KG1 (cell line): ENCODE measurements around the gene CEP55.
A peak's percentile ranks its signal among the peaks of the same experiment; 100 is the strongest.

Experiments used
- DNase-seq: peaks from one replicate; lab custom pipeline; 2025; lab: John Stamatoyannopoulos, UW

Gene CEP55

GRCh38 chr10:93469454-93469853 is 27.0 kb upstream of the CEP55 start:
- DNase-seq: no peak

GRCh38 chr10:93471110-93471651 is 25.2 kb upstream of the CEP55 start:
- no peak for DNase-seq

DNA sequence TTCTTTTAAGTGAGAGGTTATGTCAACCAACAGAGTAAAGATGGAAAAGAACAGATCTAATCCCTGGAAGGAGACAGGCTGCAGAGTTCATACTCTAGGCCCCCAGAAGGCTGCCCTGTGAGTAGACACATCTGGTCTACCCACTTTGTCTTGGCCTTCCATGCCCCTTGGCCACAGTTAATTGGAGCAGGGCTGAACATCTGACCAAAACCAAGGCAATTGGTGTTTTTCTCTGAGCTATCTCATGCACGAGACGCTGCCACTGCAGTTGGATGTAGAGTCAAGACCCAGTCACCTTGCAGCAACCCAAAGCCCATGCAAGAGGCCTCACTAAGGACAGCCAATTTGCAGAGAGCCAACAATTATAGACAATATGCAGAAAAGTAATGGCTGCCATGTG is 23.3 kb upstream of the CEP55 start:
- no peak for DNase-seq

GRCh38 chr10:93473804-93474472 is 22.5 kb upstream of the CEP55 start:
- DNase-seq: no peak

DNA sequence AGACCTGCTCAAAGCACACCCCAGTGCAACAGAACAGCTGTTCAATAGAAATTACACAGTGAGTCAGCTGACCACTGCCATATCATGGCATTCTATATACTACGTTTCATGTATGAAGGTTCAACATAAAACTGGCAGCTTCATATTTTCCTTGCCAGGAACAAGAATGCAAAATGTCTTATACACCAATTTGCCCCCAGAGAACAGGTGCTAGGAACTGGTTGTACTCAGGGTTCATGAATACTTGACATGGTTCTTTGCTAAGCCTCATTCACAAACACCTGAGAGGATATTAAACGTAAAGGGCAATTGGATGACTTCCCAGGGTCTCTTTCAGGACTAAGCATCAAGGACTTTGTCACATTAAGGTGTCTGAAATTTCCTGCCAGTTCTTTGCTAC is 21.2 kb upstream of the CEP55 start:
- DNase-seq: no peak

DNA sequence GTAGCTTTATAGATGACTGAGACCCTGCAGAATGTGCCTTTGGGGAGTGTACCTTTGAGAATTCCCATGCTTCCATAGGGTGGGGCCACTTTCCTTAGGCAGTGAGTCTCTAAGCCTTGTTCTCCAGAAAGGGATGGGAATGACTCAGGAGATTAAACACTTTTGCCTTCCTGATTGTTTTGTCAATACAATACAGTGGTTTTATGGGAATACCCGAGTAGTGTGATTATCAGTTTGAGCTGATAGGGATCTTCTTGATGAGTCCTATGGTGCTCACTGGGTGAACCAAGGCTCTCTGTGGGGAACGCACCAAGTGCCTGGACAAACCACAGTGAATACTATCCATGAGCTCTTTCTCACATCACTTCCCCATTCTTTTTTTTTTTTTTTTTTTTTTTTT is 20.5 kb upstream of the CEP55 start:
- DNase-seq: no peak

DNA sequence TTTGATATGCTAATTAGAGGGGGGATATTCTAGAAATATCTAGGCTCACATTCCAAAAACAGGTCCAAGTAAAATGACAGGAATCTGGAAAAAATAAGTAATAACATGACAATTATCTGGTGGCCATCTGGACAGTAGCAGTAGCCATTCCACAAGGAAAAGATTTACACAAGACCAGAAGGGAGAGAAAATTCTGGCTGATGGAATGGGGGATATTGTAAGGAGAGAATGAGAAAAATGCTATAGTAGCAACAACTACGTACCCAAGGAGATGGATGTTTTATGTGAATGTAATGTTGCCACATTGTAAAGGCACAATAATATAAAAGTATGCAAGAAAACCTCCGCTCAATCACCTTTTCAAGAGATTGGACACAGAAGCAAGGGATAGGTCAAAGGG is 19.7 kb upstream of the CEP55 start:
- DNase-seq: no peak

GRCh38 chr10:93478873-93479272 is 17.5 kb upstream of the CEP55 start:
- DNase-seq: no peak

GRCh38 chr10:93481637-93482144 is 14.7 kb upstream of the CEP55 start:
- no peak for DNase-seq

DNA sequence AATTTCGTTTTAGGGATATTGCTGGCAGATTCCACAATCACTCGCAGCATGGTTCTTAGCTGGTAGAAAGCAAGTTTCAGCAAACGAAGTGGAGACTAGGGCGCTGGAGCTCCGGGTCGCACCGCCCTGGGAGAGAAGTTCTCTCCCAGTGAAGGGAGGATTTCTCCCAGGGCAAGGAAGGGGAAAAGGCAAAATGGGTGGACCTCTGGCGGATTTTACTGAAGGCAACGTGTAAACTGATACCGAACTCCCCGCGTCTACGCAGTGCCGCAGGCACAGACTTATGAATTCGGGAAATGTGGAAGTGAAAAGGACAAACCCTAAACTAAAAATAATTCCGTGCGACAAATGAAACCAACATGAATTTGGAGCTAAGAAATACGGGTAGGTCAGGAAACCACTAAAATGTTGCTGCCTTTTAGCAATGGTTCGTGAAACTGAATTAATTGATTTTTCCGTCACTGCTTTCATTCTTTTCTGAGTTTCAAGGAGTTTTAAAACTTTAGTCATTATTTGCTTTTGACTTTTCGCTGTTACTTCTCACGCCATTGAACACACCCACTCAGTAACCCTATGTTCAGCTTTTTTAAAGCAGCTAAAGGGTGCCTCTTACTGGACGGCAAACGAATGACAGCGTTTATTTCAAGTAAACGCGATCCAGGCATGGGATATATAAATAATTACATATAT is 14.1 kb upstream of the CEP55 start, which contains the start of gene MYOF:
Gene MYOF (minus strand): TSS at position 190 of the 690 bp plus-strand sequence. CDS start 140 bp downstream, at position 50.
- peak; percentile 61 for DNase-seq

DNA sequence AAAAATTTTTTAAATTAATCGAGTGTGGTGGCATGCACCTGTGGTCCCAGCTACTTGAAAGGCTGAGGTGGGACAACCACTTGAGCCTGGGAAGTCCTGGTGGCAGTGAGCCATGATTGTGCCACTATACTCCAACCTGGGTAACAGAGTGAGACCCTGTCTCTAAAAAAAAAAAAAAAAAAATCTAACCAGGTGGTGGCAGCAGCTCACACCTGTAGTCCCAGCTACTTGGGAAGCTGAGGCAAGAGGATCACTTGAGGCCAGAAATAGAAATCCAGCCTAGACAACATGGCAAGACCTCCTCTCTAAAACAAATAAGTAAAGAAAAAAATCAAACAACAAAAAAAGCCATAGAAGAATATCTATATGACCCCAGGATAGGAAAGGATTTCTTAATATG is 10.7 kb upstream of the CEP55 start:
- DNase-seq: no peak

DNA sequence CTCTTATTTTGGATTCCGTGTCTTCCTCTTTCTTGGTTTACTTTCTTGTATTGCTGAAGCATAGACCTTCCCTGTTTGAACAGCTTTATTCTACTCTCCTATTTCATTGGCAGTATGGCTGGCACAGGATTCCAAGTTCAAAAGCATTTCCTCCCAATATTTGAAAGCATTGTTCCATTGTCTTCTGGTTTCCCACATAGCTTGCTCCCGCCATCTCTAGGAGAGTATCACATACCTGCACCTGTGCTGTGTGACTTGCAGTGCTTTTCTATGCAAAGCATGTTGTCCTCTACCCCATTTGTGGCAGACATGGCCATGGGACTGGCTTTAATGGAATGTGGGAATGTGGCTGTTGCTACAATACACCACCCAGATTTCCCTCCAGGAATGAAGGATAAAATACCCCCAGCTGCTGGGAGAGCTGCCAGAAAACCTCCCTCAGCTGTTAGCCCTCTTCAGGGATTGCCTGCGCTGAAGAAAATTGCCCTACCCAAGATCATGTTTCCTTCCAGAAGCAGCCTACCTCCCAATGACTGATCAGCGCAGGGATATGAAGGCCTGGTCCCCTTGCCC is 7.4 kb upstream of the CEP55 start:
- DNase-seq: no peak

GRCh38 chr10:93491602-93492121 is 4.8 kb upstream of the CEP55 start:
- no peak for DNase-seq

GRCh38 chr10:93493162-93493561 is 3.2 kb upstream of the CEP55 start:
- DNase-seq: no peak

GRCh38 chr10:93494494-93494893 is 1.9 kb upstream of the CEP55 start:
- DNase-seq: no peak

DNA sequence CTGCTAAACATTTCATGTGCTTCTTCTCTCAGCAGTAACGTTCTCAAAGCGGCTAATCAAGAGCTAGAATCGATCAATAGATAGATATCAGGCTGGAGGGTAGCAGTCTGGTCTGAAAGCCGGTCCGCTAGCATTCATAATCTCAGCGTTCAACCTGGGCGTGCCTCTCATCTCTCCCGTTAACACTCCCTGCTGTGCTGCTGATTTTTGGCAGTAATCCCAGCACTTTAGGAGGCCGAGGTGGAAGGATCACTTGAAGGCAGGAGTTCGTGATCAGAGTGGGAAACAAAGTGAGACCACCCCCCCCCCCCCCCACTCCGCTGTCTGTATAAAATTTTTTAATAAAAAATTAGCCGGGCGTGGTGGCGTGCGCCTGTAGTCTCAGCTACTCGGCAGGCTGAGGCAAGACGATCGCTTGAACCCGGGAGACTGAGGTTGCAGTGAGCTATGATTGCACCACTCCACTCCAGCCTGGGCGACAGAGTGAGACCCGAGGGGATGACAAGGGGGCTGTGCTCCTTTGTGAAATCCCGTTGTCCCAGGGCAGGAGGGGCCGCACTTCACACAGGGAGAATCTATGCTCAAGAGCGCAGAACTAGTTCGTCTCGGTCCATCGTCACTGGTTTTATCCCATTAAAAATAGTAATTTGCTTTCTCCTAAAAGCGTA is 624 bp upstream of the CEP55 start:
- DNase-seq: no peak

GRCh38 chr10:93498166-93498565 is 1.8 kb downstream of the CEP55 start:
- DNase-seq: no peak

DNA sequence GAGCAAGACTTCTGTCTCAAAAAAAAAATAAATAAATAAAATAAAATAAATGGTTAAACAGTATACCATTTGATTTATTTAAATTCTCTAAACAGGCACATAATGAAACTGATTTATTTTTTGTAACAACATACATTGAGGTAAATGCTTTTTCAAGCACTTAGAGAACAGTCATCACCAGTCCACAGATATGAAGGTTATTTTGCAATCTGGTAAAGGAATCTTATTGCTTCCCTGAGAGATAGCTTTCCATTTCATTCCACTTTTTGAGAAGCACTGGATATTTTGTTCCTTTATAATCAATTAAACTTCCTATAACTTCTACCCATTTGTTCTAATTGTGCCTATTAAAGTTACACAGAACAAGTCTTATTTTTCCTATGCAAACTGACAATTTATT is 5.2 kb downstream of the CEP55 start:
- DNase-seq: no peak

- DNase-seq: no peak
Measured at GRCh38 chr10:93503075-93503474, 6.7 kb downstream of the CEP55 start.

- no peak for DNase-seq
Measured at GRCh38 chr10:93505075-93505474, 8.7 kb downstream of the CEP55 start.

DNA sequence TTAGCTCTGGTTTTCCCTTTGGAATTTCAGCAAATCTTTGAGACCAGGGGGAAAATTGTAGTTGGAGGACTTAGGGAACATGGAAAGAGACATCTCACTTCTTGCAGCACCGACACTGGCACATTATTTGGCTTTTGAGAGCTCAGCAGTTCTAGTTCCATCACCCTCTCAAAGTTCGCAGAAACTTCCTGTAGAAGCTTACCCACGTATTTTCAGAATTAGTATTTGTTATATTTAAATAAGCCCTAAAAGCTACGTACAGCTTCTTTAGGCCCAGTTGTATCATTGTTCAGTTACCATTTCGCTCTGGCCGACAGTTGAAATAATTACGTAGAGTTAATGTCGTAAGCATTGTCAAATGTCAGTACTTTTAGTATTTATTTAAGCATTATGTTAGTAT is 13.4 kb downstream of the CEP55 start:
- no peak for DNase-seq

DNA sequence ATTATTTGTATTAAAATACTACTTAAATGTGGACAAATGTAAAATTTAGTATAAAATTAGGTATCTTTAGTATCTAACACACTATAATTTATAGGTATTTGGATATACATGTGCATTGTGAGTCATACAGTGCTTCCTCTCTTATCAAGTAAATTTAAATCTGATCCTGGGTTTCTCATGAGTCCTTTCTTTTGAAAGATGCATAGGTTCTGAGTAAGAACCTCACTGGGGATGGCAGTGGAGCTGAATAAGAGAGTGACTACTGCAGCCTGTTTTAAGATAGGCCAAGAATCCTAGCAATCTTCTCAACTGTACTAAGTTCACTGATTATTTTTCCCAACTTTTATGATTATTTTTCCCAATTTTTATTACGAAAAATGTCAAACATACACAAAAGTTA is 16.2 kb downstream of the CEP55 start:
- no peak for DNase-seq
